Gastrocnemius medialis (tissue), 4 donors: ENCODE results near the gene WHRN. TPM values are rescaled to one million over a fixed set of nuclear protein-coding genes. Genes with fewer than 3 reads are reported as not detected.

ENCODE experiments used
- ATAC-seq, 2 donors: fragments of 150-250 bp; one replicate each; pipeline ENCODE4 v1.9.1; 2016
- DNase-seq, 2 donors: peaks; one replicate each; pipeline ENCODE4 v3.0.0-alpha.2; 2019
- H3K27ac ChIP-seq, 4 donors: fragments of 200-600 bp; sonication (generic); 1 replicate in 1 of 4; 2 replicates in 3 of 4; pipeline ENCODE4 v1.5.1; 2016 to 2018; ENCODE audit warnings: mild to moderate bottlenecking in 2 of 4, moderate library complexity in 1 of 4
- H3K27me3 ChIP-seq, 3 donors: fragments of 200-600 bp; sonication (generic) in 2 of 3; 1 replicate in 1 of 3; 2 replicates in 2 of 3; pipeline versions ENCODE4 v1.5.1 to v1.6.0; 2016 to 2019; ENCODE audit warnings: mild to moderate bottlenecking in 1 of 3, moderate library complexity in 1 of 3
- H3K36me3 ChIP-seq, 2 donors: fragments of 200-600 bp; sonication (generic) in 1 of 2; one replicate each; pipeline ENCODE4 v1.5.1; 2017 to 2018
- H3K4me1 ChIP-seq, 2 donors: fragments of 200-600 bp; sonication (generic) in 1 of 2; one replicate each; pipeline ENCODE4 v1.5.1; 2016 to 2017; ENCODE audit warnings: mild to moderate bottlenecking in 2 of 2
- H3K4me3 ChIP-seq, 4 donors: fragments of 200-600 bp; sonication (generic) in 3 of 4; 1 replicate in 1 of 4; 2 replicates in 3 of 4; pipeline ENCODE4 v1.5.1; 2016 to 2019; ENCODE audit warnings: mild to moderate bottlenecking in 2 of 4
- H3K9me3 ChIP-seq, 3 donors: fragments of 200-600 bp; sonication (generic) in 2 of 3; 1 replicate in 1 of 3; 2 replicates in 2 of 3; pipeline ENCODE4 v1.5.1; 2016 to 2019
- POLR2A ChIP-seq, 2 donors: fragments of 450-650 bp; IDR thresholded peaks; one replicate each; pipeline ENCODE4 v1.6.1; 2017; ENCODE audit warnings: antibody characterized with exemption in 2 of 2, mild to moderate bottlenecking in 2 of 2, moderate library complexity in 2 of 2
- in situ Hi-C, 4 donors: fragments of 200-750 bp; cut with MboI; loops; one replicate each; pipeline versions ENCODE4 v1.15.0 to v1.8.0; 2017; ENCODE audit warnings: low sequenced_read_pairs in 4 of 4
- intact Hi-C: fragments of 100-400 bp; cut with DNase I; formaldehyde crosslinking; loops from one replicate; pipeline ENCODE4 v1.15.1; 2023; ENCODE audit warnings: low total_unique reads
- total RNA-seq, 4 donors: library from RNA; depleted of rRNA; stranded (reverse); fragments of >200 nt; gene quantifications; one replicate each; pipeline versions ENCODE4 v1.1.0 to v1.2.3, GENCODE V29; 2016
- TF ChIP-seq, protein P1 (sequence below), 5 experiments: fragments of 450-650 bp in 3 of 5; fragments of 200-600 bp in 2 of 5; sonication (generic) in 2 of 5; IDR thresholded peaks in 4 of 5; conservative IDR thresholded peaks in 1 of 5; 1 replicate in 4 of 5; 2 replicates in 1 of 5; pipeline ENCODE4 v1.5.1; 2016 to 2019; ENCODE audit warnings: antibody characterized with exemption in 5 of 5, mild to moderate bottlenecking in 3 of 5, moderate library complexity in 3 of 5

Gene WHRN
- total RNA-seq, 4 donors from 2014 or later = 0.16 to 0.18 TPM; not detected in 2

DNA sequence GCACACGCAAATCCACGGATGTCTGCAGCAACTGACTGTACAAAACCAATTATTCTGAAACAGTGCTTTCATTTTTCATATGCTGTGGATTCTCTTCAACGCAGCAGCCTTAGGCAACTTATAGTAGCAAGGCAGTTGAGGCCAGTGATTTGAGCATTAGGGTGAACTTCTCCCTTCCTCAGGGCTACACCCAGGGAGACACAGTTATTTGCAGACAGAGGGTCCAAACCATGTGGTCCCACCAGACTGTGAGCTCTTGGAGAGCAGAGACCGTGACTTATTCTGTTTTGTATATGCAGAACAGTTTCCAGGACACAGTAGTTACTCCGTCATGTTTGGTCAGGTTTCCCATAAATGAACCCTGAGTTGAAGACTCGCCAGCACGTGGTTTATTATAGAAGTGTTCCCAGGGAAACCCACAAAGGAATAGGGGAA is 19.0 kb upstream of the WHRN start:
- DNase-seq (no peak), ATAC-seq (no peak)
- intact Hi-C loops (no loop called here), in situ Hi-C loops (no loop called here)
- no peaks in the 10 kb centered on the region for H3K4me1 ChIP-seq
- peaks cover 0 to 17% (median 10%) of the 10 kb centered on the region in 3 donors for H3K27me3 ChIP-seq
- TF ChIP-seq POLR2A (IDR thresholded peaks at IDR 0.05) = no peak
- TF ChIP-seq, protein P1, sequence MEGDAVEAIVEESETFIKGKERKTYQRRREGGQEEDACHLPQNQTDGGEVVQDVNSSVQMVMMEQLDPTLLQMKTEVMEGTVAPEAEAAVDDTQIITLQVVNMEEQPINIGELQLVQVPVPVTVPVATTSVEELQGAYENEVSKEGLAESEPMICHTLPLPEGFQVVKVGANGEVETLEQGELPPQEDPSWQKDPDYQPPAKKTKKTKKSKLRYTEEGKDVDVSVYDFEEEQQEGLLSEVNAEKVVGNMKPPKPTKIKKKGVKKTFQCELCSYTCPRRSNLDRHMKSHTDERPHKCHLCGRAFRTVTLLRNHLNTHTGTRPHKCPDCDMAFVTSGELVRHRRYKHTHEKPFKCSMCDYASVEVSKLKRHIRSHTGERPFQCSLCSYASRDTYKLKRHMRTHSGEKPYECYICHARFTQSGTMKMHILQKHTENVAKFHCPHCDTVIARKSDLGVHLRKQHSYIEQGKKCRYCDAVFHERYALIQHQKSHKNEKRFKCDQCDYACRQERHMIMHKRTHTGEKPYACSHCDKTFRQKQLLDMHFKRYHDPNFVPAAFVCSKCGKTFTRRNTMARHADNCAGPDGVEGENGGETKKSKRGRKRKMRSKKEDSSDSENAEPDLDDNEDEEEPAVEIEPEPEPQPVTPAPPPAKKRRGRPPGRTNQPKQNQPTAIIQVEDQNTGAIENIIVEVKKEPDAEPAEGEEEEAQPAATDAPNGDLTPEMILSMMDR (IDR thresholded peaks at IDR 0.05 in 4 of 5, conservative IDR thresholded peaks at IDR 0.05 in 1 of 5) = no peak
- H3K36me3 ChIP-seq = no peaks in the 10 kb centered on the region
- H3K27ac ChIP-seq = no peak overlapping the region
- no peak overlapping the region for H3K4me3 ChIP-seq
- H3K9me3 ChIP-seq = no peaks in the 10 kb centered on the region

GRCh38 chr9:114522847-114523246 is 17.6 kb upstream of the WHRN start:
- no peaks in the 10 kb centered on the region for H3K36me3 ChIP-seq
- H3K27me3 ChIP-seq = peaks cover 0 to 23% (median 10%) of the 10 kb centered on the region in 3 donors
- no peaks in the 10 kb centered on the region for H3K9me3 ChIP-seq
- H3K4me3 ChIP-seq = no peak overlapping the region
- in situ Hi-C loops = no loop called here
- no peak for TF ChIP-seq POLR2A (IDR thresholded peaks at IDR 0.05)
- TF ChIP-seq, protein P1 (IDR thresholded peaks at IDR 0.05 in 4 of 5, conservative IDR thresholded peaks at IDR 0.05 in 1 of 5) = no peak
- intact Hi-C loops = no loop called here
- ATAC-seq (no peak), DNase-seq (no peak)
- H3K4me1 ChIP-seq = no peaks in the 10 kb centered on the region
- H3K27ac ChIP-seq = no peak overlapping the region

- Histone ChIP-seq H3K27ac (no peak overlapping the region), H3K36me3 (no peaks in the 10 kb centered on the region), H3K4me3 (no peak overlapping the region), H3K9me3 (no peaks in the 10 kb centered on the region), H3K4me1 (no peaks in the 10 kb centered on the region), H3K27me3 (peaks cover 0 to 23% (median 10%) of the 10 kb centered on the region in 3 donors)
- TF ChIP-seq, protein P1 (IDR thresholded peaks at IDR 0.05 in 4 of 5, conservative IDR thresholded peaks at IDR 0.05 in 1 of 5) = no peak
- no peak for TF ChIP-seq POLR2A (IDR thresholded peaks at IDR 0.05)
- intact Hi-C loops (no loop called here), in situ Hi-C loops (no loop called here)
- DNase-seq (no peak), ATAC-seq (no peak)
Observed at GRCh38 chr9:114522286-114522685, 17.0 kb upstream of the WHRN start.

GRCh38 chr9:114521846-114522245 is 16.6 kb upstream of the WHRN start:
- TF ChIP-seq, protein P1 (IDR thresholded peaks at IDR 0.05 in 4 of 5, conservative IDR thresholded peaks at IDR 0.05 in 1 of 5) = no peak
- TF ChIP-seq POLR2A (IDR thresholded peaks at IDR 0.05) = no peak
- no peaks in the 10 kb centered on the region for H3K9me3 ChIP-seq
- in situ Hi-C loops = no loop called here

DNA sequence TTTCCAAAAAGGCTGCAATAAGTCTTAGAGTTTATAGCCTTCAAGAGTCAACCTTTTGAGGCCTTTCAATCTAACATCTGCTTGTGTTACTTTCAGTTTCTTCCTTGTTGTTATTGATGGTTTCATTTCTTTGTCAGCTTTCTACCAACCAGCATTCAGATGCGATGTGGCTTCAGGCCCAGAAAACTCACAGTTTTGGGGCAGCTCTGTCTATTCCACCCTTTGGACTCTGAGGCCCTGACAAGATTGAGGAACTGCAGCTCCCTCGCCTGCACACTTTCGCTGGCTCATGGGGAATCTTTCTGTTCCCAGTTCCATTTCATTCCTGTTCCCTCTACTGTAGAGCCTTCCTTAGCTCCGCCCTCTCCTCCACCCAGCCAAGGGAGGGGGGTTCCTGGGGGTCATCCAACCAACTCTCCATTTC is 13.3 kb upstream of the WHRN start:
- DNase-seq = no peak
- in situ Hi-C loops = no loop called here
- no peak for ATAC-seq

More at GRCh38 chr9:114521846-114522245, 16.6 kb upstream of the WHRN start:
- H3K4me3 ChIP-seq = no peak overlapping the region
- DNase-seq (no peak), ATAC-seq (no peak)
- H3K27me3 ChIP-seq = peaks cover 0 to 23% (median 10%) of the 10 kb centered on the region in 3 donors
- no peaks in the 10 kb centered on the region for H3K4me1 ChIP-seq
- no peaks in the 10 kb centered on the region for H3K36me3 ChIP-seq
- intact Hi-C loops = no loop called here
- no peak overlapping the region for H3K27ac ChIP-seq

More for the DNA sequence above, 13.3 kb upstream of the WHRN start:
- intact Hi-C loops = no loop called here
- H3K27ac ChIP-seq = no peak overlapping the region
- peaks cover 0 to 19% (median 4%) of the 10 kb centered on the region in 3 donors for H3K27me3 ChIP-seq
- no peaks in the 10 kb centered on the region for H3K4me1 ChIP-seq
- no peak overlapping the region for H3K4me3 ChIP-seq
- no peaks in the 10 kb centered on the region for H3K9me3 ChIP-seq
- H3K36me3 ChIP-seq = no peaks in the 10 kb centered on the region
- no peak for TF ChIP-seq POLR2A (IDR thresholded peaks at IDR 0.05)
- TF ChIP-seq, protein P1 (IDR thresholded peaks at IDR 0.05 in 4 of 5, conservative IDR thresholded peaks at IDR 0.05 in 1 of 5) = no peak
